Activated CD8-positive, alpha-beta memory T cell treated with anti-CD3 and anti-CD28 coated beads, Interleukin-2, amount 50 U/mL, for 1 hour (primary cell): Measurements from ENCODE around the gene TBL1XR1.

Source experiments
- DNase-seq: peaks from one replicate; pipeline ENCODE4 v3.0.0-alpha.2; 2020; ENCODE audit errors: extremely low read depth

Gene TBL1XR1

GRCh38 chr3:177061369-177061768 lies 135.9 kb downstream of the TBL1XR1 start:
- DNase-seq: no peak

GRCh38 chr3:177060492-177060891 lies 136.8 kb downstream of the TBL1XR1 start:
- no peak for DNase-seq

GRCh38 chr3:177058648-177059047 lies 138.6 kb downstream of the TBL1XR1 start:
- DNase-seq: no peak

DNA sequence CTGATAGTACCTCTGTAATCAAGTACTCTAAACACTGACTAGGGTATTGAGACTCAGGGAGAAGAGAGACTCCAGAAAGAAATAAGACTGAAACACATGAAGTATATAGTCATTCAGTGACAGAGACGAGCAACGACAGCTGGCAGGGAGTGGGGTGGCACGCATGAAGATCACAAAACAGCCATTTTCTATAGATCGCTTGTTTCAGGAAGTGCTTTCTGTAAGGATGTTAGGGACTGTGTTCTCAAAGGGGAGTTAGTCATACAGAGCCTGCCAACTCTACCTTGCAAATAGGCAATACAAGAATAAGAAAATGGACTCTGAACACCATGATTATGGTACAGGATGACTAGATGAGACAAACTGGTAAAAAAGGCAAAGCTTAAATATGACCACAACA lies 139.5 kb downstream of the TBL1XR1 start:
- no peak for DNase-seq

DNA sequence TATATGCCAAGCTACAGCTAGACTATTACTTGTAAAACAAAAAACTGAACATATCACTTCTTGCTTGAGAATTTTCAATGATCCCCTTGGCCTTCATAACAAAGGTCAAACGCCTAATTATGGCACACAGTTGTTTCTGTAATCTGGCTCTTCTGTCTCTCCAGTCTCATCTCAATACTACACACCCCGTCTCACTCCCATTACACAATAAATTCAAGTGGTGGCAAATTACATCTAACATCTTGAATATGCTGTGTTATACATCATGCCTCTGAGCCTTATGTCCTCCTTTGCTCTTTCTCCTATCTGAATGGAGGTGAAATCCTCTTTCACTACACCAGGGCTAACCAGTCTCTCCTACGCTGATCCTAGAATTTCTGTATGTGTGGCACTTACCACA lies 140.4 kb downstream of the TBL1XR1 start:
- DNase-seq: no peak

DNA sequence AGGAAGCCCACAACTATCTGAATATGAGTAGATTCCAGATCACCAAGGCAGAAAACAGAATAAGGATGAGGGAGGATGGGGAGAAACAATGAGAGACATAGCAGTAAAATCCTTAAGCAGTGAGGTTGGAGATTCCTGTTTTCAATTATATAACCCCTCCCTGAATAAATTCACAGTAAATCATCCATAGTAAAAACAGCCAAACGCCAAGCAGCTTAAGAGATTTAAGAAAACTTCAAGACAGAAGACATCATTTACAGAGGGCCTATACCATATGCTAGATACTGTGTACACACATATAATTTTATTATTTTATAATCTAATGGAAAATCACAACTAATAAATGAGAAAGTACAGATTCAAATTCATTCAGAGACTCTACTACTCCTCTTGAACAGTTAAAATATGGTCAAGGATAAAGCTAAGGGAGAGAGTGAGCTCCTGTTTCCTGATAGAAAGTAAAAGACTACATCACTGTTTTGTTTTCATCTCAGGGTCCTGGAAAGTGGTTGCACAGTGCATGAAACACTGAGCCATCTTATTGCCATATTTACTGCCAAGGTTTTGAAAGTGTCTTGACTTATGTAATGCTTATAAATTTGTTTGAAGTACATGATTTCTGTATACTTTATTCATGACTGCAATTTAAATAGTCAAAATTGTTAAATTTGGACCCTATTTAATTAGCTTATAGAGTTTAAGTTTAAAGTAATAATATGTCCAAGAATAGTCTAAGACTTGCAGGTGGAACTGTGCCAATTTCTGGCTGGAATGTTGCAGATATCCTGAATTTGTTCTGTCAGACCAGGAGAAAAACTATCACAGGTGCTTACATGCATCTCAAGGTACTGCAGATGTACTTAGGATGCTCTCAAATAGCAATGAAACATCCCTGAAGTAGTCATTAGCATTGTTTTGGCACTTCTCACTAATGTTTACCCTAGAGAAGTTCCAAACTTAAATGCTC lies 141.4 kb downstream of the TBL1XR1 start:
- no peak for DNase-seq

GRCh38 chr3:177053107-177053506 lies 144.2 kb downstream of the TBL1XR1 start:
- DNase-seq: no peak

DNA sequence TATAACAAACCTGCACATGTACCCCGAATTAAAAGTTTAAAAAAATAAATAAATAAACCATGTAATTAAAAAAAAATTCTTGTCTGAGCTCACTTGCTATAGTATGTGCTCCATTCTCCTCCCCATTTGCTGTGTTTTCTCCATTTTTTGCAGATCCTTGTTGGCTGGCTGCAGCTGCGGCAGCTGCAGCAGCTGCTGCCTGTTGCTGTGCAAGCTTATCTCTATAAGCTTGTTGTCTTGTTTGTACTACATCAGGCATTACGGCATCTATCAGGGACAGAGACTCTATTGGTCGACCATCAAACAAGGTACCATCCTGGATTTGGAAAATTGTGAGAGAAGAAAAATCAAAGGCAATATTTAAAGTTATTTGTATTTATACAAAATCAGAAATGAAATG lies 145.9 kb downstream of the TBL1XR1 start:
- DNase-seq: no peak

DNA sequence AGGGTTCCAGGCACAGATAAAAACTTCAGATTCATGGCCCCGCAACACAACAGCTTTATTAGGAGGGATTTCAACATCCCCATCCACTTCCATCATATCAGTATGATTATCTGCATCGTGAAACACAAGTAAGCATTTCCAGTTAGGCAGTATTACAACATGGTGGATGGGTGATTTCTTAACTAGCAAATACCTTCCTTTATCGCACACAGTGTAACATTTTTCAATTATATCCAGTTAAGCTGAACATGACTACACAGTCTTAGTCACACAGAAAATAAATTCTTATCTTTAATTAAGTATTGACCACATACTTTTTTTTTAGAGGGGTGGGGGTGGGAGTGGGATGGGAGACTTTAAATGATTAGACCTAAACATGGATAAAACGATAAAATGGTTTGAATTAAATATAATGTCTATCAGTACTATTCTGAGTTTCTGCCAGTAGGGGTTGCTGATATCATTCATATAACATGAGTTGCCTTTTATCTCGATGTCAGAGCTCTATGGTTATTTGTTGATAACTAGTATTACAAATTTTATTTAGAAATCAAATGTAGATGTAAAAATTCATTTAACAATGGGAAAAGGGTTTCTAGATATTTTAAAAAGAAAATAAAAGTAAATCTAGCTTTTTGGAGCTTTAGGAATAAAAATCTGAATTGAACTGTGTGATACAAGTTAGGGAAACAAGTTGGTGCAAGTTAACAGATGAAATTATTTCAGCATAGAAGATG lies 146.6 kb downstream of the TBL1XR1 start:
- DNase-seq: no peak

DNA sequence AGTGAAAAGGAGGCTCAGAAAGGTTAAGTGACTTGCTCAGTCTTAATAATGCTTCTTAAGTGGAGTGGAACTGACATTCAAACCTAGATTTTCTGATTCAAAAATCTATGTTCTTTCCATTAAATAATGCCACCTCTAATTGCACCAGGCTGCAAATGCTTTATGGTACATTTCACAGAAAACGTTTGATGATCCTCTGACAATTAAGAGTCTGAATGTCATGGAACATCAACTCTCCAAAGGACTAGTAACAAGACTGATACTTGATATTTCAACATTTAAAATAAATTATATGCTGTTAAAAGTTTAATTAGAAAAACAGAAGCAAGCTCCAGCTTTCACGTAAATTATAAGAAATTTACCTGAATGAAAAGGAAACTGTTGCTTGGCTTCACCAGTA lies 151.5 kb downstream of the TBL1XR1 start:
- no peak for DNase-seq

- no peak for DNase-seq
Observed at GRCh38 chr3:177045222-177045621, 152.1 kb downstream of the TBL1XR1 start.

GRCh38 chr3:177041730-177042551 lies 155.3 kb downstream of the TBL1XR1 start:
- DNase-seq: no peak

GRCh38 chr3:177041021-177041729 lies 156.1 kb downstream of the TBL1XR1 start:
- DNase-seq: no peak

- no peak for DNase-seq
Observed at GRCh38 chr3:177039490-177040274, 157.6 kb downstream of the TBL1XR1 start.

GRCh38 chr3:177037241-177037640 lies 160.0 kb downstream of the TBL1XR1 start:
- no peak for DNase-seq

DNA sequence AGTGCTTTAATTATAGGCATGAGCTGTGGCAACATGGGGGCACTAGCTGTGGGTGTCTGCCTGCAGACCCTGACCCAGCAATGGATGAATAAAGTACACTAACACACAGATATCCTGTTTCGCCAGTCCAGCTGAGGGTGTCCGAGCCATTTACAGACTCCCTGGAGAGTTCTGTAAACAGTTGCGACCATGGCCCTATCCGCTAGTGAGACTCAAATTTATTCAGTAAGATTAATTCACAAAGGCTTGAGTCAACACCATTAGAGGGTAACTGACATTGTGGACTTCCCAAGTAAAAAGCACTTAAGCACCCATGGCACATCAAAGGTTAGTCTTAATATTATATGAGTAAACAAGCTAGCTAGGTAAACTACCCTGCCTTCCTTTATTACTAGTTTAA lies 161.6 kb downstream of the TBL1XR1 start:
- DNase-seq: no peak

DNA sequence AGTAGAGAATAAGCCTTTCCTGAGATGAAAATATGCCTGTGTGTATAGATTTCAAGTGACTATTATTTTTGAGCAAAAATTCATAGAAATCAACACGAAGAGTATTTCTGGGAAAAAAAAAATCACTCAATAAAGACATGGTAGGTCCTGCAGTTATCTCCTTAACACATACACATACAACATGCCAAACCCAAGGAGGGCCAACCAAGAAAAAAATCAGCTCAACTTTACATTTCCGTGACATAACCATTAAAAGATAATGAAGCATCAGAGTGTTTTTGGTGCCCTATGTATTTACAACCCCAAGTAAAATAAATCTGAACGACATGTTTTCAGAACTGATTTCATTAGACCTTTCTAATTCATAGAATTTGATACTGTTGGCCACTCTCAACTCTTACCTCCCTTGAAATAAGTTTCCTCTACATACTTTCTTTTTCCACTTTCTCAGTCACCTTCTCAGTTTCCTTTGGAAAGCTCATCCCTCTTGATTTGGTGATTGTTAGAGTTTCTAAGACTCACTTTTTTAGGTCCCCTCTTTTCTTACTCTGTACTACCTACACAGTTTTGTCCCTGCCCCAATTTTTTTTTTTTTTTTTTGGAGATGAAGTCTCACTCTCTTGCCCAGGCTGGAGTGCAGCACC lies 162.3 kb downstream of the TBL1XR1 start:
- no peak for DNase-seq

GRCh38 chr3:177026505-177027277 lies 170.6 kb downstream of the TBL1XR1 start:
- no peak for DNase-seq

DNA sequence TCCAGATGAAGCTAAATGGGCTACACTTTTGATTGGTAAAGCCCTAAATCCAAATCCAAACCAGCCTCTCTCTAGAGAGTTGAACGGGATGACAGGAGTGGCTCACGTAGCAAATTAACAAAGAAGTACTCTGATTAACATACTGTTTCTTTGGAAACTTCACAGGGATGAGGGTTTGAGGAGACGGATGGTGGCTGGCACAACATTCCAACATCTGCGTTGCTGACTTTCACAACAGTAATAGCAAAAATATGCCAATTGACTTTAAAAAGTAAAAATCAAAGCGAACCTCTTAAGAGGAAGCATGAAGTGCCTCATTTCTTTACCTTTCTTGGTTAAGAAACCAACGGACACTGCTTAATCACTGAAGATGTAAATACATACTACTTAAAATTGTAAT lies 181.4 kb downstream of the TBL1XR1 start:
- DNase-seq: no peak
